ENCODE measurements around the gene MFSD12.

DNA sequence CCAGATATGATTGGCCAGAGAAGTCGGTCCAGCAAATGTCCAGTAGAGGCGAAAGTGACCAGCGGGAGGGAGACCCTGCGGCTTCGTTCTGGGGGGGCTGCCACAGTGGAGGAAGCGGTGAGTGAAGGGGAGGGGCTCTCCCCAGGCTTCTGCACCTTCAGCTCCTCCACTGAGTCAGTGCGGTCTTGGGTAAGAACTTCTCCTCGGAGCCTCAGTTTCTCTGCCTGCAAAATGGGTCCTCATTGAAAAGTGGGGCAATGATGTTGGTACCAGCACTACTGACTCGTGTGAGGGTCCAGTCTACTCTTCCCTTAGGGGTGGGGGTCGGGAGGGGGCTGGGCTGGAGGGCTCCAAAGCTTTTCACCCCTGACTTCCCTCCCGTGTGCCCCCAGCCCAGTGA is 32.1 kb upstream of the MFSD12 start:
- TF ChIP-seq, protein P1, sequence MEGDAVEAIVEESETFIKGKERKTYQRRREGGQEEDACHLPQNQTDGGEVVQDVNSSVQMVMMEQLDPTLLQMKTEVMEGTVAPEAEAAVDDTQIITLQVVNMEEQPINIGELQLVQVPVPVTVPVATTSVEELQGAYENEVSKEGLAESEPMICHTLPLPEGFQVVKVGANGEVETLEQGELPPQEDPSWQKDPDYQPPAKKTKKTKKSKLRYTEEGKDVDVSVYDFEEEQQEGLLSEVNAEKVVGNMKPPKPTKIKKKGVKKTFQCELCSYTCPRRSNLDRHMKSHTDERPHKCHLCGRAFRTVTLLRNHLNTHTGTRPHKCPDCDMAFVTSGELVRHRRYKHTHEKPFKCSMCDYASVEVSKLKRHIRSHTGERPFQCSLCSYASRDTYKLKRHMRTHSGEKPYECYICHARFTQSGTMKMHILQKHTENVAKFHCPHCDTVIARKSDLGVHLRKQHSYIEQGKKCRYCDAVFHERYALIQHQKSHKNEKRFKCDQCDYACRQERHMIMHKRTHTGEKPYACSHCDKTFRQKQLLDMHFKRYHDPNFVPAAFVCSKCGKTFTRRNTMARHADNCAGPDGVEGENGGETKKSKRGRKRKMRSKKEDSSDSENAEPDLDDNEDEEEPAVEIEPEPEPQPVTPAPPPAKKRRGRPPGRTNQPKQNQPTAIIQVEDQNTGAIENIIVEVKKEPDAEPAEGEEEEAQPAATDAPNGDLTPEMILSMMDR (IDR thresholded peaks at IDR 0.05; ENCODE audit: extremely low read depth in 1 of 2, insufficient read depth in 1 of 2, low read depth in 1 of 2, low read length in 2 of 2), result no peak
- TF ChIP-seq, protein P2, sequence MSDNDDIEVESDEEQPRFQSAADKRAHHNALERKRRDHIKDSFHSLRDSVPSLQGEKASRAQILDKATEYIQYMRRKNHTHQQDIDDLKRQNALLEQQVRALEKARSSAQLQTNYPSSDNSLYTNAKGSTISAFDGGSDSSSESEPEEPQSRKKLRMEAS (IDR thresholded peaks at IDR 0.05; ENCODE audit: insufficient read depth, insufficient read length), result no peak
- no peak for TF ChIP-seq EZH2 (IDR thresholded peaks at IDR 0.05; ENCODE audit: borderline replicate concordance, low read depth, low read length, severe bottlenecking)
- no peak for TF ChIP-seq POLR2AphosphoS5 (IDR thresholded peaks at IDR 0.05; ENCODE audit: insufficient read depth, low read depth, low read length)
- TF ChIP-seq MYC (IDR thresholded peaks at IDR 0.05; ENCODE audit: low read depth, low read length), result no peak
- no peak for TF ChIP-seq POLR2A (IDR thresholded peaks at IDR 0.05; ENCODE audit: low read depth, low read length)
- TF ChIP-seq GATA2 (IDR thresholded peaks at IDR 0.05; ENCODE audit: insufficient read depth, insufficient read length, low read depth, low read length), result no peak

Data from endothelial cell of umbilical vein (primary cell).